ENCODE data around the gene KLC4.

Gene KLC4

DNA sequence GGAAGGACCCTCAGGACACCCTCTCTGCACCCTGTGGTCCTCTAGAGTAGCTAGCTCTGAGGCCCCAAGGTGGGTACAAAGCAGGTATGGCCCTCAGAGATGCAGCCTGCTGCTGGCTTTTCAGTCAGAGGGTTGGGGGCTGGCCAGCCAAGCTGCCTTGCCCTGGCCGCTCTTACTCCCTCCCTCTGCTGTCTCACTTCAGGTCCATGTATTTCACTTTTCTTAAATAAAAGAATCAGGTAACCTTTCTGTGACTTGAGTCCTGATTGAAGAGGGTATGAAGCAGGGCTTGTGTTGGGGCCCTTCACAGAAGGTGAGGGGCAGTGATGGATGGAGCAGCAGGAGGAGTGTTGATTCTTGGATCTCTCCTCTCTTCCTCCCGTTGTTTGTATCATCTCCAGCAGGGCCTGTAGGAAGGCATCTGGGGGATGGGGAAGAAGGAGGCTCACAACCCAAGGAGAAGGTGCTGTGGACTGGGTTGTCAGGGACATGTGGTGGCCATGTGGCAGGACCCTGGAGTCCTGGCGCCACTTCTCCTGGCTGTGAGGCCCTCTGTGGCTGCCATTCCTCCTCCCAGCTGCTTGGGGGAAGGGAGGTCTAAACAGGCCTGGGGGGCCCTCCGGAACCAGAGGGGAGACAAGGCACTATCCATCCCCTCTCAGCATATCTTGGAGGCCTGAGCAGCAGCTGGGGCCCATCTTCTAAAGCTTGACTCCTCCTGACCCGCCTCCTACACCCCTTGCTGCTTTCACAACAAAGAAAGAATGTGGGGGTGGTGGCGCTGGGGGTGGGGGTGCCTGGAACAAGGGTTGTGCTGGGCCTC lies 15.6 kb downstream of the KLC4 start:
- TF ChIP-seq, protein P1, sequence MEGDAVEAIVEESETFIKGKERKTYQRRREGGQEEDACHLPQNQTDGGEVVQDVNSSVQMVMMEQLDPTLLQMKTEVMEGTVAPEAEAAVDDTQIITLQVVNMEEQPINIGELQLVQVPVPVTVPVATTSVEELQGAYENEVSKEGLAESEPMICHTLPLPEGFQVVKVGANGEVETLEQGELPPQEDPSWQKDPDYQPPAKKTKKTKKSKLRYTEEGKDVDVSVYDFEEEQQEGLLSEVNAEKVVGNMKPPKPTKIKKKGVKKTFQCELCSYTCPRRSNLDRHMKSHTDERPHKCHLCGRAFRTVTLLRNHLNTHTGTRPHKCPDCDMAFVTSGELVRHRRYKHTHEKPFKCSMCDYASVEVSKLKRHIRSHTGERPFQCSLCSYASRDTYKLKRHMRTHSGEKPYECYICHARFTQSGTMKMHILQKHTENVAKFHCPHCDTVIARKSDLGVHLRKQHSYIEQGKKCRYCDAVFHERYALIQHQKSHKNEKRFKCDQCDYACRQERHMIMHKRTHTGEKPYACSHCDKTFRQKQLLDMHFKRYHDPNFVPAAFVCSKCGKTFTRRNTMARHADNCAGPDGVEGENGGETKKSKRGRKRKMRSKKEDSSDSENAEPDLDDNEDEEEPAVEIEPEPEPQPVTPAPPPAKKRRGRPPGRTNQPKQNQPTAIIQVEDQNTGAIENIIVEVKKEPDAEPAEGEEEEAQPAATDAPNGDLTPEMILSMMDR (IDR thresholded peaks at IDR 0.05; ENCODE audit: extremely low read depth, missing control alignments): no peak
- DNase-seq (ENCODE audit: low spot score): no peak

DNA sequence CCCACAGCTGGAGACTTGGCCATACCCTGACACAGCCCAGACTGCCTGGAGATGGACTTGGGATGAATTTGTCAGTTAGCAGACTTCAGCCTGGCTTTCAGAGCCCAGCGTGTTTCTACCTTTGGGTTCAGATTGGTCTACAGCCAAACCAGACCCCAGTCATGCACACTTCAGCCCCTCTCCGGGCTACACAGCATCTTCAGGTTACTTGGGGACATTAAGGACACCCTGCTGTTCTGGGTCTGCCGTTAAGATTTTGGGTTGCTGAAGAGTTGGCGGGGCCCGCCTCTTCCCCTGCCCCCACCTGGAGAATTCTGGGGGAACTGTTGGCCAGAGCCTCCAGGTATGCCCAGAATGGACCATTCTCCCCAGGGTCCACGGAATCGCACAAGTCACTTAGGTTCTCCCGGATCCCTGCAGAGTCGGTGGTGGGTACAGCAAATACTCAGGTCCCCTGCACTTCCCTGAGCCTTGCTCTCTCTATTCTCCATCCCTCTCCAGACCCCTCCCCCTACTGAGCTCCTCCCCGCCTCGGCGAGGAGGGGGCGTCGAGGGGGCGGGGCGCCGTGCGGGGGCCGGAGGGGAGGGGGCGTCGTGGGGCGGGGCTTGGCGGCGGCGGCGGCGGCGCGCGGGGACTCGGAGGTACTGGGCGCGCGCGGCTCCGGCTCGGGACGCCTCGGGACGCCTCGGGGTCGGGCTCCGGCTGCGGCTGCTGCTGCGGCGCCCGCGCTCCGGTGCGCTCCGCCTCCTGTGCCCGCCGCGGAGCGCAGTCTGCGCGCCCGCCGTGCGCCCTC lies 16.4 kb downstream of the KLC4 start, which contains the start of gene PTK7:
Gene PTK7, plus strand, starts transcription at position 645 of the 794 bp plus-strand sequence. CDS start 175 bp downstream, outside the sequence.
- TF ChIP-seq, protein P1 (IDR thresholded peaks at IDR 0.05; ENCODE audit: extremely low read depth, missing control alignments): no peak
- DNase-seq (ENCODE audit: low spot score): peak; percentile 50

DNA sequence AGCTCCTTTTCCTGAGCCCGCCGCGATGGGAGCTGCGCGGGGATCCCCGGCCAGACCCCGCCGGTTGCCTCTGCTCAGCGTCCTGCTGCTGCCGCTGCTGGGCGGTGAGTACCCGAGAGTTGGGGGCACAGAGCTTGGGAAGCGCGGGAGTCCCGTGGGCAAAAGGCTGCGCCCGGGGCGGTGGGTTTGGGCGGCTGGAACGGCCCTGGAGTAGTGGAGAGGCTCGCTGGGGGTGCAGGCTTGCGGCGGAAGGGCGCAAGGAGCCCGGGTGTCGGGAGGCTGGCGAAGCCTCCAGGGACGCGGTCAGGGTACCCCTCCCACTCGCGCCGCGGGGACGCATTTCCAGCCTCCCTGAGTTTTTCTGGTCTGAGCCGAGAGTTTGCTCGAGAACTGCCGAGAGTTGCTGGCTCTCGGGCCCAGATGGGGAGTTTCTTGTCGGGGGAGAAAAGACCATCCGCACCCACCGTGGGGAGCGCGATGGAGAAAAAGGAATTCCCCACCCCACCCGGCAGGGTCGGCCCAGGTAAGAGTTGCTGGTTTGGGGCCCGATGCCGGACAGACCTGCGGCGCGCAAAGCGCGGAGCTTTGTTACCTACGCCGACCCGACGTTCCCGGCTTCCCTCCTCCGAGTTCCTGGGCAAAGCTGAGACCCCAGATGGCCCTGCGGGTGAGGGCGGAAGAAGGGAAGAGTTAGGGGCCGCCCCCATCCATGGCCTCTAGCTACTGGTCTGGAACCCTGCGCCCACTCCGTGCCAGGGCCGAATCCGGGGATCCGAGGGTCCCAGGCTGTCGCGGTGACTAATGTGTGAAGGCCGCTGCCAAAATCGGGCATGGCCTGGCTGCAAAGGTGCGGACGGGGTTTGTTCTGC lies 17.3 kb downstream of the KLC4 start:
- TF ChIP-seq, protein P1 (IDR thresholded peaks at IDR 0.05; ENCODE audit: extremely low read depth, missing control alignments): no peak
- DNase-seq (ENCODE audit: low spot score): no peak

DNA sequence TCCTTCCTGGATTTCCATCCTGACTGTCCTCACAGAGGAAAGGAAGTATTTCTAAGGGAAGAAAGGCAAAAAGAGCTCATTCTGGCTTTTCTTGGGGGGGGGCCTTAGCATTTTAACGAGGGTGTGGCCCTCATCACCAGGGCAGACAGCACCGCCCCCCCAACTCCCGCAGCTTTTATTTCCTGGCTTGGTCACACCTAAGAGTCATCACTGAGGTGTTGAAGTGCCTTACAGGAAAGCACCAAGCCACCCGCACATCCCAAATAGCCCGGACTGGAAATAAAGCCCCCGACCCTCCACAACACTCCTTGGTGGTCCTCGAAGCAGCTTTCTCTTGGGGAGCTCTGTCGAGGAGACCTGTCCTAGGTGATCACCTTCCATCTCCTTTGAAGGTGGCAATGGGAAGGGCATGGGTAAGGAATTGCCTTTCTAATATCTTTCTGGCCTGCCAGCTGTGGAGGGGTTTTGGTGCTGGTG lies 17.9 kb downstream of the KLC4 start:
- TF ChIP-seq, protein P1 (IDR thresholded peaks at IDR 0.05; ENCODE audit: extremely low read depth, missing control alignments): no peak
- DNase-seq (ENCODE audit: low spot score): no peak

DNA sequence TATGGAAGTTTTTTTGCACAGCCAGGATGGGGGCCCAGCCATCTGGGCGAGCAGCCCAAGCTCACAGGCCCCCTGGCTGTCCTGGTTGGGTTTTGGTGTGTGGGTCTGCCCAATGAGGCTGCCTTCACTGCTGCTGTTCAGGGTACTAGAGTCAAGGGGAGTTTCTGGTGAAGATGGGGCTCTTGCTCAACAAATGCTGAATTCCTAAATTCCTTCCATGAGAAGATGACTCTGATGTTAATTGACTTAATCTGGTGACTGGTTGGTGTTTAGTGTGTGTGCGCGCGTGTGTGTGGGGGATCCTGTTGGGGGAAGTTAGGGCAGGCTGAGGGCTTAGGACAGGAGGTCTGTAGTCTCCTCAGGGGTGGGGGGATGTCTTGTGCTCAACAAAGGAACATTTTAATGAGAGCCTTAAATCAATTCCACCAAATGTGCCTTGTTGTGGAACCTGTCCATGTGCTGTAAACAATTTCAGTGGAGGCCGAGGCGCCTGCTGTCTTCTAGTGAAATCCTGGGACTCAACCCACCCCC lies 18.6 kb downstream of the KLC4 start:
- TF ChIP-seq, protein P1 (IDR thresholded peaks at IDR 0.05; ENCODE audit: extremely low read depth, missing control alignments): no peak
- DNase-seq (ENCODE audit: low spot score): no peak

DNA sequence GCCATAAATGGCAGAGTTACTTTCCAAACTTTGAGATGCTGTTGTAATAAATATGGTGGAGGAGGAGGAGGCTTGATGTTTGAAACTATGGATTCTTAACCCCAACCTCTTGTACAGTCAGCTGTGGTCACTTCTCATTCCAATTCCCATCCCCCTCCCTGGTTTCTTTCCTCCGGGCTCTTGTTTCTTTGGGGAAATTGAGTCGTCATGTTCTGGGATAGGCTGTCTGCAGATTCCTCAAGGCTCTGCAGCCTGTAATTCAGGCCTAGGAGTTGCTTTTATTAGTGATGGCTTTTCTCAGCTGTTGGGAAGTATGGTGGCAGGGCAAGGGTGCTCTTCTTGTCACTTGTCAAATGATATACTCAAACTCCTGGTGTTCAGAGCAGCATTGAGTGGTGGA lies 19.3 kb downstream of the KLC4 start:
- DNase-seq (ENCODE audit: low spot score): no peak
- TF ChIP-seq, protein P1 (IDR thresholded peaks at IDR 0.05; ENCODE audit: extremely low read depth, missing control alignments): no peak

Data from GM20000 (cell line).